IPS DF 19.7 (cell line): ENCODE measurements around the gene REM1.
"Not testable (repeated sequence)": the region's sequence is repeated elsewhere in the genome, so short reads cannot be mapped to it uniquely, and the experiment has no call there.

ENCODE experiments used
- DNase-seq: peaks from one replicate; pipeline ENCODE4 v3.0.0-alpha.2; 2013; ENCODE audit warnings: low read depth, low spot score

Gene REM1, protein sequence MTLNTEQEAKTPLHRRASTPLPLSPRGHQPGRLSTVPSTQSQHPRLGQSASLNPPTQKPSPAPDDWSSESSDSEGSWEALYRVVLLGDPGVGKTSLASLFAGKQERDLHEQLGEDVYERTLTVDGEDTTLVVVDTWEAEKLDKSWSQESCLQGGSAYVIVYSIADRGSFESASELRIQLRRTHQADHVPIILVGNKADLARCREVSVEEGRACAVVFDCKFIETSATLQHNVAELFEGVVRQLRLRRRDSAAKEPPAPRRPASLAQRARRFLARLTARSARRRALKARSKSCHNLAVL

GRCh38 chr20:31474758-31475427, at the start of gene REM1, which contains the start of gene DEFB124:
REM1 (plus strand) TSS chr20:31475288; CDS start chr20:31476446, 1,158 bp downstream.
DEFB124 (minus strand) TSS chr20:31475127; CDS start chr20:31473013, 2,114 bp downstream.
- DNase-seq = no peak

DNA sequence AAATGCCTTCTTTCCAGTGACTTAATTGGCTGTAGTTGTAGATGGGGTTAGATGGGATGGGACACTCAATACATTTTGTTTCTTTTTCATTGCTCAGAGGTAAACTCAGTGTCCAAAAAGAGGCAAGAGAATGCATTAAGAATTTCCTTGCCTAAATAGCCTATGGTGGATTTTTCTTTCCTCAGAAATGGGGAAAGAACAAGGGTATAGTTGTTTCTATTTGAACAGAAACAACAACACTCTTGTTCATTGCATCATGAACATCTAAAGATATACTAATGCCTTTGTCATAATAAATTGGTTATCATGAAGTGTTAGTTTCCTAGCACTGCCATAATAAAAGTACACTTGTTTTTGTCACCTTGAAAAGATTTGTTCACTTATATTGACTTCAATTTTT, 49.3 kb upstream of the REM1 start:
- no peak for DNase-seq

DNA sequence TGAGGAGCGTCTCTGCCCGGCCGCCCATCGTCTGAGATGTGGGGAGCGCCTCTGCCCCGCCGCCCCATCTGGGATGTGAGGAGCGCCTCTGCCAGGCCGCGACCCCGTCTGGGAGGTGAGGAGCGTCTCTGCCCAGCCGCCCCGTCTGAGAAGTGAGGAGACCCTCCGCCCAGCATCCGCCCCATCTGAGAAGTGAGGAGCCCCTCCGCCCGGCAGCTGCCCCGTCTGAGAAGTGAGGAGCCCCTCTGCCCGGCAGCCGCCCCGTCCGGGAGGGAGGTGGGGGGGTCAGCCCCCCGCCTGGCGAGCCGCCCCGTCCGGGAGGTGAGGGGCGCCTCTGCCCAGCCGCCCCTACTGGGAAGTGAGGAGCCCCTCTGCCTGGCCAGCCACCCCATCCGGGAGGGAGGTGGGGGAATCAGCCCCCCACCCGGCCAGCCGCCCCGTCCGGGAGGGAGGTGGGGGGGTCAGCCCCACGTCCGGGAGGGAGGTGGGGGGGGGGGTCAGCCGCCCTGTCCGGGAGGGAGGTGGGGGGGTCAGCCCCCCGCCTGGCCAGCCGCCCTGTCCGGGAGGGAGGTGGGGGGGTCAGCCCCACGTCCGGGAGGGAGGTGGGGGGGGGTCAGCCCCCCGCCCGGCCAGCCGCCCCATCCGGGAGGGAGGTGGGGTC, 48.1 kb upstream of the REM1 start:
- not testable (repeated sequence) for DNase-seq

DNA sequence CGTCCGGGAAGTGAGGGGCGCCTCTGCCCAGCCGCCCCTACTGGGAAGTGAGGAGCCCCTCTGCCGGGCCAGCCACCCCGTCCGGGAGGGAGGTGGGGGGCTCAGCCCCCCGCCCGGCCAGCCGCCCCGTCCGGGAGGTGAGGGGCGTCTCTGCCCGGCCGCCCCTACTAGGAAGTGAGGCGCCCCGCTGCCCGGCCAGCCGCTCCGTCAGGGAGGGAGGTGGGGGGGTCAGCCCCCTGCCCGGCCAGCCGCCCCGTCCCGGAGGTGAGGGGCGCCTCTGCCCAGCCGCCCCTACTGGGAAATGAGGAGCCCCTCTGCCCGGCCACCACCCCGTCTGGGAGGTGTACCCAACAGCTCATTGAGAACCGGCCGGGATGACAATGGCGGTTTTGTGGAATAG, 47.5 kb upstream of the REM1 start:
- DNase-seq = not testable (repeated sequence)

- DNase-seq = no peak
Measured at GRCh38 chr20:31430568-31431115, 44.4 kb upstream of the REM1 start.

- no peak for DNase-seq
Measured at GRCh38 chr20:31440012-31440659, 35.0 kb upstream of the REM1 start, which contains the start of gene DEFB123. DEFB123 (plus strand) TSS chr20:31440632; CDS start chr20:31440699, 67 bp downstream.

- no peak for DNase-seq
Measured at GRCh38 chr20:31446084-31446819, 28.8 kb upstream of the REM1 start.

- no peak for DNase-seq
Measured at GRCh38 chr20:31449511-31450414, 25.3 kb upstream of the REM1 start.

DNA sequence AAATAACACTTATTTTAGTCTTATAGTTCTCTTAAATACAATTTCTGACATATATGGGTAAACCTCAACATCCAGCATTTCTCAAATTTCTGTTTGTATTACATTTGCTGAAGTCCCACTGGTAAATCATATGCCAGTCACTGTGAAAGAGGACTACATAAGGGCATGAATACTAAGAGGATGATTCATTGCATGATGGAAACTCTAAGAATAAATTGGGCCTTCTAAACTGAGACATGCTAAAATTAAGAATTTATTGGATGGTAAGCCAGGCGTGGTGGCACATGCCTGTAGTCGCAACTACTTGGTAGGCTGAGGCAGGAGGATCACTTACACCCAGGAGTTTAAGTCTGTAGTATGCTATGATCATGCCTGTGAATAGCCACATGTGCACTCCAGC, 22.5 kb upstream of the REM1 start:
- no peak for DNase-seq

DNA sequence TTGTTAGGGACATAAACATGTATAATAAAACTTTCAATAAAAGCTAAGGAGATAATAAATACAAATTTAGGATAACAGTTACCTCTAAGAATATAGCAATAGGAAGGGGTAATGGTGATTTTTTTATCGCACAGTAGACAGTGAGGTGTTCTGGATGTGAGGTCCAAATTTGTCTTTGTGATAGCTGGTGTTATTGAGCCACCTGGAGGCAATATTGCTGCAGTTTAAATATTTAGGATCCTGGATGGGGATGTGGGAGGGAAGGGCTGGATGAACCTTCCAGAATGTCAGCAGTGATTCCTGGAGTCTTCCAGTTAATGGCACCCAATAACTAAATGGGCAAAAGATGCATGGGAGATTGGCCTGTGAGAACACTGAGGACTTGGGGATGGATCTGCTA, 20.7 kb upstream of the REM1 start:
- DNase-seq = no peak

- not testable (repeated sequence) for DNase-seq
Measured at GRCh38 chr20:31470946-31471345, 4.1 kb upstream of the REM1 start.

DNA sequence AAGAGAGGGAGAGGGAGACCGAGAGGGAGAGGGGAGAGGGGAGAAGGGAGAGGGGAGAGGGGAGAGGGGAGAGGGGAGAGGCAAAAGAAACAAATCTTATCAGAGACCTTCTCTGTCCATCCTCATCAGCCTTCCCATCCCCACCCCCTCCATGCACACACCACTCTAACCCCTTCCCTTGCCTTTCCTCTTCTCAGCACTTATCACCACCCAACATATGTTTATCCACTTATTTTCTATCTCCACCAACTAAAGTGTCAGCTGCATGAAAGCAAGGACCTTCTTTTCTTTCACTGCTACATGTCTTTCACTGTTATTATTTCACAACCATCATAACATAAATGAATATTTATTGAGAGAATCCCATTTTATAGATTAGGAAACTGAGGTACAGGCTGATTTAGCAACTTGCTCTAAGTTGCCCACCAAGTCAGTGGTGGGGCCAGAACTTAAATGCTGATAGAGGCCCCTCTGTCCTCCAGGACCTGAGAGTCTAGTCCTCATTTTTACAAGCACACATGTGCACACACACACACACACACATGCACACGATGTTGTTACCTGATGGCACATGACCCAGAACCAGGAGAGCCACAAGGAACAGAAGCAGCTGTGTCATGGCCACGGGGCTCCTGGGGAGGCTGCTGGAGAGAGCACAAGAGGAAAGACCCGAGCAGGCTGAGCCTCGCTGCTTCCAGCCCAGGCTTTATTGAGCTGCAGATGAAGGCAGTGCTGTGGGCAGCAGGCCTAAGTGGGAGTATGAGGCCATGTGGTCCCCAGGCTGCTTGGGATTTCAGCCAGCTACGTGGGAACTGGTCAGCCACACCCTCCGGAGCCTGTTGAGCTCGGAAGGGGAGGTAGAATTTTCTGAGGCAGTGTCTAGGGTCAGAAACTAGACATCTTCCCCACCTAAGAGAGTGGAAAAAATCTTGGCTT, 2.4 kb upstream of the REM1 start:
- DNase-seq = no peak

- no peak for DNase-seq
Measured at GRCh38 chr20:31473331-31474096, 1.6 kb upstream of the REM1 start.

DNA sequence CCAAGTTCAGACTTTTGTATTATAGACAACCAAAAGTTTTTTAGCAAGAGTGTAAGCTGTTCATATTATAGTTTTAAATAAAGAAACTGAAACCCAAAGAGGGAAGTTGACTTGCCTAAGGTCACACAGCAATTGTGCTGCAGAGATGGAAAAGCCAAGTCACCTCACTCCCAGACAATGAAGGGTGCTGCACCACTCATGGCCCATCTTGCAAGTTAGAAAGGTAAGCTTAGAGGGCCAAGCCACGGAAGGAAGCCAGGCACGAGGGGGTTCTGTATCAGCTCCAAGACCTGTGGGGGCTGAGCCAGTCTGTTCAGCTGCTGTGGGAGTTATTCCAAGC, 1.0 kb upstream of the REM1 start:
- DNase-seq = no peak

GRCh38 chr20:31475472-31476293, 595 bp downstream of the REM1 start:
- DNase-seq = no peak

GRCh38 chr20:31476294-31476585, 1.2 kb downstream of the REM1 start:
- no peak for DNase-seq

GRCh38 chr20:31476643-31477215, 1.6 kb downstream of the REM1 start:
- no peak for DNase-seq
